HCT116 (cell line): ENCODE results near the gene CHTF18. TPM values are rescaled to one million over a fixed set of nuclear protein-coding genes. Genes with fewer than 3 reads are reported as not detected.

Source experiments
- ATAC-seq: fragments of 200-7000 bp; cut with Tn5 transposase; 2 replicates; pipeline ENCODE4 v1.9.1; 2020; ENCODE audit warnings: mild to moderate bottlenecking, moderate library complexity
- BruUV-seq: library from RNA; stranded (reverse); fragments of 400-500 nt; replicated peaks from 2 replicates; lab custom pipeline; 2021; lab: Mats Ljungman, UMichigan
- CTCF ChIA-PET: fragments of 300-600 bp; sonication (Branson Sonifier 250); formaldehyde crosslinking; loops from one replicate; lab custom pipeline; 2021; ENCODE audit warnings: antibody characterized with exemption; lab: Charles Lee
- POLR2A ChIA-PET: fragments of 300-600, 350-600 bp; sonication (Branson Sonifier 250); formaldehyde crosslinking; loops from one replicate; lab custom pipeline; 2021; ENCODE audit warnings: antibody characterized with exemption; lab: Charles Lee
- RAD21 ChIA-PET, 2 experiments: fragments of 300-600 bp; sonication (Branson Sonifier 250); formaldehyde crosslinking; loops; one replicate each; lab custom pipeline; 2023; ENCODE audit warnings: low total read pairs in 2 of 2; ENCODE audit not compliant: uncharacterized antibody in 2 of 2, unreplicated experiment in 2 of 2, low non-redundant PET in 1 of 2; lab: Charles Lee
- DNase-seq: peaks from one replicate; pipeline ENCODE4 v3.0.0-alpha.2; 2010; ENCODE audit warnings: low read depth, low spot score
- H2AFZ ChIP-seq: fragments of 200-600 bp; shearing (Covaris generic), sonication (generic); 2 replicates; pipeline ENCODE4 v1.6.1; 2017; ENCODE audit warnings: low read depth, mixed run types, mixed read lengths, antibody characterized with exemption, low read length; ENCODE audit not compliant: poor library complexity, severe bottlenecking
- H3K27ac ChIP-seq: 2 replicates; pipeline ENCODE4 v1.5.1; 2012; ENCODE audit warnings: low read depth, low read length
- H3K27me3 ChIP-seq: fragments of 200-600 bp; sonication (generic); 2 replicates; pipeline ENCODE4 v1.6.1; 2016; ENCODE audit warnings: mixed run types, low read length, mixed read lengths; ENCODE audit not compliant: insufficient read depth
- H3K36me3 ChIP-seq, 2 experiments: fragments of 200-500 bp in 1 of 2; fragments of 200-600 bp in 1 of 2; sonication (Bioruptor generic) in 1 of 2; sonication (generic) in 1 of 2; 2 replicates each; pipeline versions ENCODE4 v1.5.1 to v1.6.1; 2014 to 2016; ENCODE audit warnings: low read length in 2 of 2, inconsistent platforms in 1 of 2, mixed read lengths in 1 of 2, mixed run types in 1 of 2; ENCODE audit not compliant: insufficient read depth in 2 of 2, control insufficient read depth in 1 of 2
- H3K4me1 ChIP-seq, 2 experiments: fragments of 200-600 bp in 1 of 2; sonication (generic) in 1 of 2; 2 replicates each; pipeline versions ENCODE4 v1.5.1 to v1.6.1; 2012 to 2017; ENCODE audit warnings: low read length in 2 of 2, inconsistent platforms in 1 of 2, mild to moderate bottlenecking in 1 of 2, mixed read lengths in 1 of 2, mixed run types in 1 of 2, moderate library complexity in 1 of 2; ENCODE audit not compliant: insufficient read depth in 2 of 2, control insufficient read depth in 1 of 2
- H3K4me2 ChIP-seq: fragments of 200-600 bp; sonication (generic); 2 replicates; pipeline ENCODE4 v1.6.1; 2017; ENCODE audit warnings: mixed run types, low read length, mixed read lengths
- H3K4me3 ChIP-seq, 2 experiments: fragments of 200-600 bp in 1 of 2; sonication (generic) in 1 of 2; replicated peaks in 1 of 2; 2 replicates each; pipeline ENCODE4 v1.5.1; 2011 to 2016; ENCODE audit warnings: low read length in 2 of 2, control low read depth in 1 of 2, low read depth in 1 of 2, mild to moderate bottlenecking in 1 of 2, mixed read lengths in 1 of 2, mixed run types in 1 of 2
- H3K79me2 ChIP-seq: fragments of 200-600 bp; sonication (generic); 2 replicates; pipeline ENCODE4 v1.6.1; 2017; ENCODE audit warnings: mild to moderate bottlenecking, mixed run types, low read length, moderate library complexity, mixed read lengths; ENCODE audit not compliant: insufficient read depth
- H3K9ac ChIP-seq: fragments of 200-600 bp; sonication (generic); 2 replicates; pipeline ENCODE4 v1.6.1; 2016; ENCODE audit warnings: low read length, mixed read lengths
- H3K9me2 ChIP-seq: fragments of 200-600 bp; sonication (generic), shearing (Covaris generic); 2 replicates; pipeline ENCODE4 v1.6.1; 2017; ENCODE audit warnings: mixed run types, mild to moderate bottlenecking, moderate library complexity; ENCODE audit not compliant: insufficient read depth
- H3K9me3 ChIP-seq, 2 experiments: fragments of 200-500 bp in 1 of 2; fragments of 200-600 bp in 1 of 2; sonication (Bioruptor generic) in 1 of 2; sonication (generic) in 1 of 2; 2 replicates each; pipeline ENCODE4 v1.6.1; 2014 to 2017; ENCODE audit warnings: low read length in 2 of 2, mixed read lengths in 2 of 2, inconsistent platforms in 1 of 2, low read depth in 1 of 2, mild to moderate bottlenecking in 1 of 2, mixed run types in 1 of 2, moderate library complexity in 1 of 2; ENCODE audit not compliant: control insufficient read depth in 1 of 2, insufficient read depth in 1 of 2
- H4K20me1 ChIP-seq: fragments of 200-600 bp; sonication (generic), shearing (Covaris generic); 2 replicates; pipeline ENCODE4 v1.6.1; 2017; ENCODE audit warnings: mixed run types, mild to moderate bottlenecking, moderate library complexity; ENCODE audit not compliant: insufficient read depth
- CBX3 ChIP-seq: IDR thresholded peaks from 2 replicates; pipeline ENCODE4 v1.6.1; 2012; ENCODE audit warnings: low read depth
- CEBPB ChIP-seq: IDR thresholded peaks from 2 replicates; pipeline ENCODE4 v1.6.1; 2012; ENCODE audit warnings: low read depth
- CTCF ChIP-seq, 3 experiments: fragments of 200-600 bp in 1 of 3; sonication (generic) in 1 of 3; IDR thresholded peaks in 2 of 3; conservative IDR thresholded peaks in 1 of 3; 2 replicates each; pipeline ENCODE4 v1.5.1; 2012 to 2017; ENCODE audit warnings: low read depth in 2 of 3, low read length in 2 of 3, antibody characterized with exemption in 1 of 3, borderline replicate concordance in 1 of 3, control low read depth in 1 of 3, mild to moderate bottlenecking in 1 of 3, mixed read lengths in 1 of 3, mixed run types in 1 of 3, moderate library complexity in 1 of 3; ENCODE audit not compliant: insufficient read depth in 1 of 3
- ELF1 ChIP-seq: IDR thresholded peaks from 2 replicates; pipeline ENCODE4 v1.6.1; 2012; ENCODE audit warnings: low read depth, borderline replicate concordance
- EZH2 ChIP-seq: fragments of 200-600 bp; sonication (generic); IDR thresholded peaks from 2 replicates; pipeline ENCODE4 v1.6.1; 2017; ENCODE audit warnings: antibody characterized with exemption, mixed run types
- EZH2phosphoT487 ChIP-seq: fragments of 200-600 bp; IDR thresholded peaks from 2 replicates; pipeline ENCODE4 v1.6.1; 2018; ENCODE audit warnings: antibody characterized with exemption, borderline replicate concordance
- FOSL1 ChIP-seq: IDR thresholded peaks from 2 replicates; pipeline ENCODE4 v1.6.1; 2012; ENCODE audit warnings: low read depth
- MAX ChIP-seq: IDR thresholded peaks from 2 replicates; pipeline ENCODE4 v1.6.1; 2012
- POLR2A ChIP-seq: IDR thresholded peaks from 2 replicates; pipeline ENCODE4 v1.7.0; 2011; ENCODE audit warnings: borderline replicate concordance; ENCODE audit not compliant: insufficient read depth, insufficient read length; ENCODE audit errors: extremely low read depth
- POLR2AphosphoS5 ChIP-seq: IDR thresholded peaks from 2 replicates; pipeline ENCODE4 v1.6.1; 2011; ENCODE audit warnings: mild to moderate bottlenecking, low read depth, low read length, moderate library complexity
- RAD21 ChIP-seq: IDR thresholded peaks from 2 replicates; pipeline ENCODE4 v1.6.1; 2012; ENCODE audit warnings: low read depth, mild to moderate bottlenecking
- REST ChIP-seq: IDR thresholded peaks from 2 replicates; pipeline ENCODE4 v1.6.1; 2012; ENCODE audit warnings: low read depth
- SIN3A ChIP-seq: IDR thresholded peaks from 2 replicates; pipeline ENCODE4 v1.6.1; 2012; ENCODE audit warnings: low read depth
- SP1 ChIP-seq: IDR thresholded peaks from 2 replicates; pipeline ENCODE4 v1.6.1; 2012; ENCODE audit warnings: low read depth
- TCF7L2 ChIP-seq: IDR thresholded peaks from 2 replicates; pipeline ENCODE4 v1.7.0; 2011; ENCODE audit warnings: borderline replicate concordance, inconsistent platforms; ENCODE audit not compliant: insufficient read depth, insufficient read length; ENCODE audit errors: extremely low read depth
- YY1 ChIP-seq: IDR thresholded peaks from 2 replicates; pipeline ENCODE4 v1.6.1; 2011; ENCODE audit warnings: low read length, low read depth, moderate library complexity, mild to moderate bottlenecking; ENCODE audit not compliant: insufficient replicate concordance; ENCODE audit errors: extremely low read depth
- ZBTB33 ChIP-seq: IDR thresholded peaks from 2 replicates; pipeline ENCODE4 v1.6.1; 2011; ENCODE audit warnings: mild to moderate bottlenecking, low read length, moderate library complexity; ENCODE audit not compliant: insufficient replicate concordance; ENCODE audit errors: extremely low read depth
- ZFX ChIP-seq: fragments of 450-650 bp; IDR thresholded peaks from 2 replicates; pipeline ENCODE4 v1.6.1; 2017
- ZNF274 ChIP-seq: fragments of 200-500 bp; sonication (Bioruptor generic); IDR thresholded peaks from 2 replicates; pipeline ENCODE4 v1.6.1; 2014; ENCODE audit warnings: mild to moderate bottlenecking, low read depth, low read length, inconsistent platforms
- intact Hi-C: fragments of 100-400 bp; cut with micrococcal nuclease; formaldehyde crosslinking; loops from 2 replicates; pipeline ENCODE4 v1.10.0; 2022
- total RNA-seq: library from RNA; stranded (reverse); gene quantifications from one replicate; pipeline ENCODE4 v1.2.1, GENCODE V29; 2021; ENCODE audit not compliant: unreplicated experiment

Gene CHTF18
- total RNA-seq, 1 experiment from 2014 or later, result 145 TPM

- ChIA-PET RAD21 (no interaction called here), POLR2A (no interaction called here), CTCF (no interaction called here)
These were observed 36.5 kb upstream of the CHTF18 start for GRCh38 chr16:752007-752312.

More at GRCh38 chr16:752007-752312, 36.5 kb upstream of the CHTF18 start:
- Histone ChIP-seq H3K4me3 (no peak overlapping the region), H3K27ac (no peak overlapping the region), H3K36me3 (no peaks in the 10 kb centered on the region), H3K9me2 (no peaks in the 10 kb centered on the region), H4K20me1 (no peaks in the 10 kb centered on the region), H3K9ac (no peak overlapping the region), H3K4me2 (no peak overlapping the region), H2AFZ (no peak overlapping the region), H3K27me3 (no peaks in the 10 kb centered on the region), H3K4me1 (peaks cover 5 to 14% of the 10 kb centered on the region in 2 experiments), H3K79me2 (no peaks in the 10 kb centered on the region), H3K9me3 (peaks cover 0 to 7% of the 10 kb centered on the region in 2 experiments; a peak in 1 of 4 replicates)
- no peak for TF ChIP-seq EZH2phosphoT487
- TF ChIP-seq REST, result no peak
- no peak for TF ChIP-seq POLR2A
- TF ChIP-seq CBX3, result no peak
- TF ChIP-seq SIN3A, result no peak
- no peak for TF ChIP-seq TCF7L2
- TF ChIP-seq ZFX, result no peak
- TF ChIP-seq CEBPB, result no peak
- TF ChIP-seq ZBTB33, result no peak
- no peak for TF ChIP-seq CTCF (IDR thresholded peaks at IDR 0.05 in 2 of 3, conservative IDR thresholded peaks at IDR 0.05 in 1 of 3; ENCODE audit: borderline replicate concordance in 1 of 3, insufficient read depth in 1 of 3, low read depth in 2 of 3, low read length in 2 of 3)
- no peak for TF ChIP-seq YY1
- TF ChIP-seq POLR2AphosphoS5, result no peak
- TF ChIP-seq ELF1, result no peak
- TF ChIP-seq SP1, result no peak
- no peak for TF ChIP-seq FOSL1
- TF ChIP-seq ZNF274, result no peak
- TF ChIP-seq EZH2, result no peak
- no peak for TF ChIP-seq RAD21
- TF ChIP-seq MAX, result no peak
- intact Hi-C loops, result no loop called here
- DNase-seq (no peak), ATAC-seq (no peak)
- BruUV-seq, result no TSS peak
